Fibroblast of skin of right quadriceps (primary cell): ENCODE measurements around the gene DIP2B.
"Not testable (repeated sequence)": the region's sequence is repeated elsewhere in the genome, so short reads cannot be mapped to it uniquely, and the experiment has no call there.

Experiments used
- DNase-seq: peaks from one replicate; pipeline ENCODE4 v3.0.0-alpha.2; 2013

Gene DIP2B

DNA sequence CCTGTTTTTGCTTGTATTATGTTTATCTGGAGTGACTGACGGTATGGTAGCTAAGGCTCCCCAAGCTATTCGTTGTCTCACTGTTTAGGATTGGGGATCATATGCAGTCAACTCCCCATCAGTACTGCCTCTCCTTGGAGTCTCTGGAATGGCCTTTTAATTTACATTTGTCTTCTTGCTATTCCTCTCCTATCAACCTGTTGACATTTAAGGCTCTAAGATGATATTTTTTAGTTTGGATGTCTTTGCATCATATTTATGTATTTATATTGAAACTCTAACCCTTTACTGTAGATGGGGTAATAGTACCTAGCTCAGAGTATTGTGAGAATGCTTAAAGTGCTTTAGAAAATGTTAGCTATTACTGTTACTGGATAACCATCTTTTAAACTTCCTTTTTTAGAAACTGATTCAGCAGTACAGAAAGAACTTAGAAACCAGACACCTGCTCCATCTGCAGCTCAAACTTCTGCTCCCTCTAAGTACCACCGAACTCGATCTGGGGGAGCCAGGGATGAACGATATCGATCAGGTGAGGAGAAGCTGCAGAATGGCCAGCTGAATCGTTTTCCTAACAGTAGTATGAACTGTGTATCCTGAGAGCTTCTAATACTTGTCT, 135.6 kb downstream of the DIP2B start:
- DNase-seq, result no peak

DNA sequence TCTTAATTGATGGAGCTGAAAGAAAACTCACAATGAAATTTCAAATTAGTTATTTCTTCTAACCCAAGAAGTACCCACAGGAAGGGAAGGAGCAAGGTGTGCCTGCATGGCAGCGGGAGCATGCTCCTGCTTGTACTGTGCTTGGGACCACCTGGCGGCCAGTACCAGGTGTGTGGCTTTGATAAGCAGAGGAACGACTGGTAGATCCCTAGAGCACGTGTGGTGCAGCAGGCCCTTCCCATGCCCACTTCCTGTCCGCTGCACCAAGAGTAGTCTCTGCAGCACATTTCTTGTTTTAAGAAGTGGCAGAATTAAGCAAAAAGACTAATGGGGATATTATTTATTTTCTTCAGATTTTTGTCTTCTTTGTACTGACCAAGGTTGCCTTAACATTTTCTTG, 136.8 kb downstream of the DIP2B start:
- DNase-seq, result no peak

GRCh38 chr12:50642035-50642451, 137.3 kb downstream of the DIP2B start:
- peak; percentile 48 for DNase-seq

GRCh38 chr12:50642761-50643160, 138.0 kb downstream of the DIP2B start:
- DNase-seq, result no peak

DNA sequence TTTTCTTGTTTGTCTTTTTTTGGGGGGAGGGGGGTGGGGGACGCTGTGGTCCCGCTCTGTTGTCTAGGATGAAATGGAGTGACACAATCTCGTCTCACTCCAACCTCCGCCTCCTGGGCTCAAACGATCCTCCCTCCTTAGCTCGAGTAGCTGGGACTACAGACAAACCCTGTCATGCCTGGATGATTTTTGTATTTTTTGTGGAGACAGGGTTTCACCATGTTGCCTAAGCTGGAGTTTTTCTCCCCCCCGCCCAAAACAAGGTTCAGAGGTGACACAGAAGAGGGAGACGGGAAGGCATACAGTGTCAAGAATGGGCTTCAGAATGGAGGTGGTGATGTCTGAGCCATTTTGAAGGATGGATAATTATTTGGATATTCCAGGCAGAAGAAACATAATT, 142.2 kb downstream of the DIP2B start:
- no peak for DNase-seq

DNA sequence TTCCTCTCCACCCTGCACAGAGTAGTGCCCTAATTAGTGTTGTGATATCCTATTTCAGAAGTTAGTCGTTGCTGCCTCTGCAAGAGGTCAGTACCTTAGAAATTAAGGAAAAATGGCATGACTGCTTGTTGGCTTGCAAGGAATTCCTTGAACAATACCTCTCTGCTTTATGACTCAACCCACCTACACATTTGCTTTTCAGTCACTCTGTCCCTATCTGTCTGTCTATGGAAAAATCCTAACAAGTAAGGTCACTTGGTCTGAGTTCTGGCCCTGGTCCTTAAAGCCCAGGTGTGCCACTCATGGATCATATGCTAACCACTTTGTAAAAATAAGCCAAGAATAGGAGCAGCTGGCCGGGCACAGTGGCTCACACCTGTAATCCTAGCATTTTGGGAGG, 142.7 kb downstream of the DIP2B start:
- peak; percentile 20 for DNase-seq

GRCh38 chr12:50650285-50650684, 145.5 kb downstream of the DIP2B start:
- no peak for DNase-seq

DNA sequence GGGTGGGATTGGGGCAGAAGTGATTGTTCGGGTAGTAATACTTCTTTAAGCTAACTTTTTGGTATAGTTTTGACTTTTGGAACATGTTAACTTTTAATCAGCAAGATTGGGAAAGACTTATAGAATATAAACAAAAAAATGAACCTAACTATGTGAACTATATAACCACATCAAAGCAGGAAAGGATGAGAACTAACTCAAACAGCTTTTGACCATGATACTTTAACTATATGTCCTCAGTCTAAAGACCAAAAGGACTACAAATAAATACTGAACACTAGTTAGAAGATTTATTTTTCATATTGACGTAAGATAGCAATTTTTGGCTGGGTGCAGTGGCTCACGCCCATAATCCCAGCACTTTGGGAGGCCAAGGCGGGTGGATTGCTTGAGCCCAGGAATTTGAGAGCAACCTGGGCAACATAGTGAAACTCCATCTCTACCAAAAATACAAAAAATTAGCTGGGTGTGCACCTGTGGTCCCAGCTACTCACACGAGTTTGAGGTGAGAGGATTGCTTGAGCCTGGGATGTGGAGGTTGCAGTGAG, 150.7 kb downstream of the DIP2B start:
- no peak for DNase-seq

- no peak for DNase-seq
These were observed 154.5 kb downstream of the DIP2B start for GRCh38 chr12:50659260-50659659.

- no peak for DNase-seq
These were observed 155.1 kb downstream of the DIP2B start for GRCh38 chr12:50659690-50660424.

DNA sequence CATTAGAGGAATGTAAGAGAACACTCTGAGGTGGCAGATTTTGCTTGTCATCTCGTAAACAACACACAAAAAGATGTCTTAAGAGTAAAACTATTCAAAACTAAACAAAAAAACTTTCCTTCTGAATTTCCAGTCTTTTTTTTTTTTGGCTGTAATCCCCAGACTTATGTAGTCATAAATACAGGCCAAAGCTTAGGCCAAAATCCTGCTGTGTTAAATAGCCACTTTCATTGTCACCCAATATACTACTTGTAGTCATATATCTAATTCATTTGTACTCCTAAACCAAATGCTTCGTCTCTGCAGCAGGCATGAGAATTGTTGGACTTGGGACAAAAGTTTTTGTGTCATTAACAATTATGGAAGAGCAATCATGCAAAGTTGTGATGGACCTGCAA, 155.6 kb downstream of the DIP2B start:
- DNase-seq, result no peak

DNA sequence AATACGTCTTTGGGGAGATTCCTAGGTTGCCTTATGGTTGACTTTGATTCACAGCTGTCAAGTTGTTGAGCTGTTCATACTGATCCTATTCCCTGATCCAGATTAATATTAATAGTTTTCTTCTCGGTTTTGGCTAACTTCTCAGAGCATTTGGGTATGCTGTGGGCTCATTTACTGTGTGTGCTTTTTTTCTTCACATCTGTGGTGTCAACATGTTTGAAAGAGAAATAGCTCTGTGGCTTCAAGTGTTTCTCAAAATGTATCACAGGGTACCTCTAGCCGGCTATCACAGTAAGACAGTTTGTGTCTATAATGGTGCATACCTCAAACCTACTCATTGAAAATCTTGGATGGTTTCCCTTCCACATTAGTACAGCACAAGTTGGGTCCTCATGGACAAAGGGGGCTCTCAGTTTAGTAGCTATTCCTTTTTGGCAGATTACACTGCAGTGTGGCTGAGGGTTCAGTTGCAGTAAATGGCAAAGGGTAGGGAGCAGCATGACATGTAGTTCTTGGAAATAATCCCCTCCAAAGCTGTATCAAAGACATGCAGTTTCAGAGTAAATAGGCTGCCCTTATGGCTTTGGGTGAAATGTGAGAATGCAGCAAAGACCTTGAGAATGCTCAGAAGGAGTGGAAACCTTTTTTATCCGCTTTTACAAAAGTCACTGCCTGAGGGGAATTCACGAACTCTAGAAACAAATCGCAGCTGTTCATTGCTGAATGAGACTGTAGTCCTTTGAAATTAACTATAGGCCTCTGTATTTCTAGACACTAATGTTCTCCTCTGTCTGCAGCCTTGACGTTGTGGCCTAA, 156.7 kb downstream of the DIP2B start:
- no peak for DNase-seq

DNA sequence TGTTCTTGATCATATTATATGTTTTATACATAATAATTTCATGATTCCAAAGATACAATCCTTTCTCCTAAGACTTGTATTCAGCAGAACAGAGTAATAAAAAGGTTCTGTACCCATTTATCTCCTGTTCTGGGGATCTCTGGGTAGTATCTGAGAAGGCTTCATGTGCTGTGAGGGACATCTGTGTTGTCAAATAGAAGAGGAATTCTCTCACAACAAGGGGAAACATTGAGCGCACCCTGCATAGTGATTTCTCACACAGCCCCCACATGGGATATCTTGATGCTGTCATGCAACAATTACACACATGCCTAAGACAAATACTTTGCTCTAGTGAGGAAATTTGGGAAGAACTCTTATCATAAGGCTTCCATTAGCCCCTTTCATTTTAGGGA, 157.3 kb downstream of the DIP2B start:
- DNase-seq, result no peak

GRCh38 chr12:50665170-50665569, 160.4 kb downstream of the DIP2B start:
- no peak for DNase-seq

- DNase-seq, result no peak
These were observed 160.8 kb downstream of the DIP2B start for GRCh38 chr12:50665609-50666008.

- no peak for DNase-seq
These were observed 161.2 kb downstream of the DIP2B start for GRCh38 chr12:50666023-50666422.

DNA sequence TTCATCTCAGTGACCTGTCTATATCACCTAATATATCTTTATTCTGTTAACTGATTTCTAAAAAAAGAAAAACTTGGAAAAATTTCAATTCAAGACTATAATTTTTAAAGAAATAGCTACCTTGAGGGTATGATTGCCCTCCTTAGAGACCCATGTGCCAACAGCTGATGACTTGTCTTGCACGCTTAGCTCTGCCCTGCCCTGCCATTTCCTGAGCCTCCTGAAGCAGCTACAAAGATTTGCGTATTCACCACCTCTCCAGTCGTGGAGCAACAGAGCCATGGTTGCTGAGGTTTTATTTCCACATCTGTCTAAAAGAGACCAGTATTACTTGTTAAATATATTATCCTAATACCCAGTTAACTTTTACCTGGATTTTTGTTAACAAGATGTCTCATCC, 167.4 kb downstream of the DIP2B start:
- DNase-seq, result no peak

DNA sequence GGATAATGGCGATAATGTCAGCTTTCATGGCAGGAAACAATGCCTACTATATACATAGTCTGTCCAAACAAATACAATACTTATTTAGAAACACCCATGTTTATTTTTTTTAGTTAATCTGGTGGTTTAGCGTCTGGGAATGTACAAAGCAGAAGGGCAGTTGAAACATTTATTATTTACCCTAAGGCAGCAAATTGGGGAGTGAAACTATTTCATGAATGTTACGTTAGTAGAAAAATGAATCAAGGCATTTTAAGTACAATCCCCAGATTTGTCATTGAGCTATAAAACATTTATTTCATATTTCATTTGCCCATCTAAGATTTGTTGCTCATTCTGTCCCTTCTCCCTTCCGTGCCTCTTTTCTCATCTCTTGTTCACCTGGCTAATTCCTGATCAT, 172.0 kb downstream of the DIP2B start:
- DNase-seq, result no peak

DNA sequence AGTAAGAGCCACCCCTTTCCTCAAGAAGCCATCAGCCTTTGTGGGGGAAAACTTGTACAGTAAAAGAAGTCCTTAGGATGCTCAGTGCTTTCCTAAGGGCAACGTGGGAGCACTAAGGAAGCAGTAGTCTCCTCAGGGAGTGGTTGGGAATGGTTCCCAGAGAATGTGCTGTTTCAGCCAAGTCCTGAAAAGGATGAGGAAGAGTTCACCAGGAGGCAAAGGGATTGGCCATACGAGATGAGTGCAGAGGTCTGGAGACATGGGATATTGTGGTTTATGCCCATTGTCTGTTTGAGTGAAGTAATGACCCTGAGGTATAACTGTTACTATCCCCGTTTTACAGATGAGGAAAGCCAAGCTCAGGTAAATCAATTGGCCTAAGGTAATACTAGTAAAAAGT, 173.1 kb downstream of the DIP2B start:
- peak; percentile 43 for DNase-seq

DNA sequence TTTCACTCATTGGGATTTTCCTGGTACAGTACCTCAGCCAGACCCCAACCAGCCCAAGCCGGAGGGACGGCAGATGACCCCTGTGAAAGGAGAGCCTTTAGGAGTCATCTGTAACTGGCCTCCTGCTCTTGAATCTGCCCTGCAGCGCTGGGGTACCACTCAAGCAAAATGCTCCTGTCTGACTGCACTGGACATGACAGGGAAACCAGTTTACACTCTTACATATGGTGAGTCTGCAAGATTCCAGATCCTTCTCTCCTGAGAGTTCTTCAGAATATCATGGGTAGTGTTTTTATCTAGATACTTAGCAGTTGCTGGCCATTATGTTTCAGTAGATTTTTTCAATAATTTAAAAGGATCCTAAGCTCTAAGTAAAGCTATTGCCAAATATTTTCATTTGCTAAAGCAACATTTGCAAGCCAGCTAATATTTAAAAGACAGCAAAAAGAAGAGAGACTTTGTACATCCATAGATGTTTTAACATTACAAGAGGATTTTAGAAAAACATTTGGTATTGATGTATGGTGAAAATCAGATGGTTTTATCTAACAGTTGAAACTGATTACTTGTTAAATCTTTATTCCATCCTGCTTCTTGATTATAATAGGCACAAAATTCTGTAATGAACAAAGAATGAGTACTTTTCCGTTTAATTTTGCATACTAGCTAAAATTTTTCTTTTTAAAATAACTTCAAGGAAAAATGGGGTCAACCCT, 174.0 kb downstream of the DIP2B start:
- DNase-seq, result no peak

DNA sequence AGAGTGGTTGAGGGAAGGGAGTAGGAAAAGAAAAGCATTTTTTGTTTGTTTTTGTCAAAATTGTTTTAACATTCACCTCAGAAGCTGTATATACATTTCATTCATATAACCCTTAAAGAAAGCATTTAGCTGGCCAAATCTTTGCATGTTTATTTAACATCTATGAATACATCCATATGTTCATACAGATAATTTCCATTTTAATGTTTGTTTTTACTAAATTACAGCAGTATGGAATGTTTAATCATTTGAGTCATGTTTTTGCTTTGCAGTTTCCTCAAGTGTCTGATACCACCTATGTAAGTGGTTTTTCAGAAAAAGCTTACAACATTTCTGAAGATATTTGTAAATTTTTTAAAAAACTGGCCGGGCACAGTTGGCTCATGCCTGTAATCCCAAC, 174.8 kb downstream of the DIP2B start:
- DNase-seq, result no peak

DNA sequence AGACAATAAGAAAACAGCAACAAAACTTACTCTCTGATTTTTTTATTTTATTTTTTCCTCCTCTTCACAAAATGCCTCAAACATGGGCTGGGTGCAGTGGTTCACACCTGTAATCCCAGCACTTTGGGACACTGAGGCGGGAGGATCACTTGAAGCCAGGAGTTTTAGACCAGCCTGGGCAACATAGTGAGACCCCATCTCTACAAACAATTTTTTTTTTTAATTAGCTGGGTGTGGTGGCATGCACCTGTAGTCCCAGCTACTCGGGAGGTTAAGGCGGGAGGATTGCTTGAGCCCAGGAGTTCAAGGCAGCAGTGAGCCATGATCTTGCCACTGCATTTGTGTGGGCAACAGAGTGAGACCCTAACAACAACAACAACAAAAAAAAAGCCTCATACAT, 176.3 kb downstream of the DIP2B start:
- not testable (repeated sequence) for DNase-seq

DNA sequence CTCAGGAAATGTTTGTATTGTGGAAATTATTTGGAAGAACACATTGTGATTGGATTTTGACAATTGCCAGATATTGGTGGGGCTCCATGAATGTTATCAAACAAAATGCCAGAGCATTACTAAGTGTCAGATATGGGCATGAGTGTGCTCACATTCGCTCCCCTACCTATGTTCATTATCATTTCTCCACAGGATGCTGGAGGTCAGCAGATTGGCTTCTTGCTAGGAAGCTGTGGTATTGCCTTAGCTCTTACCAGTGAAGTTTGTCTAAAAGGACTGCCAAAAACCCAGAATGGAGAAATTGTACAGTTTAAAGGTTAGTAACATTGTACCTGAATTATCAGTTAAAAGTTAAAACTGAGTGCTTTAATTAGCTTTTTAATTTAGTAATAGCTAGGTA, 180.9 kb downstream of the DIP2B start:
- no peak for DNase-seq
